Immature natural killer cell (primary cell): ENCODE measurements around the gene DCUN1D2. TPM values are rescaled to one million over a fixed set of nuclear protein-coding genes. Genes with fewer than 3 reads are reported as not detected.
"Not testable (repeated sequence)": the region's sequence is repeated elsewhere in the genome, so short reads cannot be mapped to it uniquely, and the experiment has no call there.

ENCODE experiments used
- DNase-seq, 3 donors: peaks; one replicate each; pipeline ENCODE4 v3.0.0; 2022; ENCODE audit warnings: mixed read lengths in 1 of 3
- H3K27ac Mint-ChIP-seq, 6 donors: one replicate each; pipeline ENCODE4 v1.8.0; 2020; ENCODE audit warnings: mixed read lengths in 6 of 6, mild to moderate bottlenecking in 5 of 6, inconsistent platforms in 4 of 6, moderate library complexity in 3 of 6
- H3K27me3 Mint-ChIP-seq, 3 donors: one replicate each; pipeline ENCODE4 v1.8.0; 2020 to 2021; ENCODE audit warnings: low read depth in 3 of 3, mild to moderate bottlenecking in 3 of 3, mixed read lengths in 3 of 3, moderate library complexity in 3 of 3, inconsistent platforms in 1 of 3
- H3K36me3 Mint-ChIP-seq, 3 donors: one replicate each; pipeline ENCODE4 v1.8.0; 2020; ENCODE audit warnings: mixed read lengths in 3 of 3, inconsistent platforms in 2 of 3, mild to moderate bottlenecking in 2 of 3
- H3K4me1 Mint-ChIP-seq, 2 donors: one replicate each; pipeline ENCODE4 v1.8.0; 2020; ENCODE audit warnings: inconsistent platforms in 2 of 2, mild to moderate bottlenecking in 2 of 2, mixed read lengths in 2 of 2, moderate library complexity in 1 of 2
- H3K4me3 Mint-ChIP-seq, 5 donors: one replicate each; pipeline ENCODE4 v1.8.0; 2020; ENCODE audit warnings: mild to moderate bottlenecking in 5 of 5, mixed read lengths in 5 of 5, inconsistent platforms in 3 of 5, moderate library complexity in 3 of 5
- H3K9me3 Mint-ChIP-seq, 6 donors: one replicate each; pipeline ENCODE4 v1.8.0; 2020; ENCODE audit warnings: mild to moderate bottlenecking in 6 of 6, mixed read lengths in 6 of 6, inconsistent platforms in 4 of 6, moderate library complexity in 3 of 6
- polyA plus RNA-seq, 3 donors: library from polyadenylated mRNA; unstranded; fragments of 300-500 nt; fragmentation: Illumina TruSeq; gene quantifications; one replicate each; pipeline ENCODE4 v1.2.3, GENCODE V29; 2021

DCUN1D2 gene
- polyA plus RNA-seq, 3 donors from 2014 or later = 7.4 to 23.0 (median 7.6) TPM

DNA sequence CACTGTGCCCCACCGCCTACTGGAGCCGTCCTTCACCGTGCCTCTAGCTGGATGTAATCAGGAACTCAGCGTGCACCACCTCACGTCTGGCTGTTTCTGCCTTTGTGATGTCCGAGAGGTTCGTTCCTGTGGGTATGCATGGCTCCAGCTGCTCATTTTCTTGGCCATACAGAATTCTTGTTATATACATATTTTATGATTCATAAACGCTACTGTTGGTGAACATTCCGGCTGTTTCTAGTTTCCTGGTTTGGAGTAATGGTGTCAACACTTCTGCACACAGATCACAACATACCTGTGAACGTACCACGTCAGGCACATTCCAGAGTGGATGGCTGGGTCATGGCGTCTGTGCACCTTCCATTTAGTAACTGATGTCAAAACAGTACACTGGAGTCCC lies 14.6 kb downstream of the DCUN1D2 start:
- Mint-ChIP-seq H3K4me3 (no peak overlapping the region), H3K27ac (no peak overlapping the region), H3K9me3 (no peaks in the 10 kb centered on the region), H3K4me1 (peaks cover 0 to 10% of the 10 kb centered on the region in 2 donors), H3K36me3 (peaks cover 31 to 45% (median 43%) of the 10 kb centered on the region in 3 donors), H3K27me3 (peaks cover 0 to 4% (median 0%) of the 10 kb centered on the region in 3 donors)
- no peak for DNase-seq

DNA sequence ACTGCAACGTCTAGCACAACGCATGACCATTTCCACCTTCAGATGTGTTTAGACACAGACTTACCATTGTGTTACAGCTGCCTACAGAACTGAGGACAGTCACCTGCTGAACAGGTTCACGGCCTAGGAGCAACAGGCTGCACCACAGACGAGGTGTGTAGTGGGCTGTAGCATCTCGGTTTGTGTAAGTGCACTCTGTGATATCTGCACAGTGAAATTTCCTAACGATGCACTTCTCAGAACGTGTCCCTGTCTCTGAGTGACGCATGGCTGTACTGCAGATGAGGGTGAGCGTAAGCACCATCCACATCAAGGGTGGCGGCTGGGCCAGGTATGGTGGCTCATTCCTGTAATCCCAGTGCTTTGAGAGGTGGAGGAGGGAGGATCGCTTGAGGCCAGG lies 15.2 kb downstream of the DCUN1D2 start:
- no peak overlapping the region for H3K4me3 Mint-ChIP-seq
- no peak overlapping the region for H3K27ac Mint-ChIP-seq
- H3K36me3 Mint-ChIP-seq = peaks cover 31 to 49% (median 43%) of the 10 kb centered on the region in 3 donors
- H3K27me3 Mint-ChIP-seq = peaks cover 0 to 4% (median 0%) of the 10 kb centered on the region in 3 donors
- H3K9me3 Mint-ChIP-seq = no peaks in the 10 kb centered on the region
- DNase-seq = no peak
- peaks cover 0 to 10% of the 10 kb centered on the region in 2 donors for H3K4me1 Mint-ChIP-seq

DNA sequence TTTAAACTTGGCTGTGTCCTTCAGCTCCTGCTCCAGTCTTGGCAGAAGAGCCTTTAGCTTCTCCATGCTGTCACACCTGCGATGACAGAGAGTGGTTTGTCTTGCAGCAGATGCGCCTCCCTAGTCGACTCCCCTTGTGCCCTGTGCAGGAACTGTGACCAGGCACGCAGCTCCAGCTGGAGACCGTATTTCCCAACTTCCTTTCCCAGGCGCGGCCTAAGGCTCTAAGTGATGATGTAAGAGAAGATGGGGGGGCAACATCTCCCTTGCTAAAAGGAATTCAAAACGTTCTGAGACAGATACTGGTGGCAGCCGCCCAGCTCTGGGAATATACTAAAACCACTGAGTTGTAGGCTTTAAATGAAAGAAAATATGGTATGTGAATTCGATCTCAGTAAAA lies 16.3 kb downstream of the DCUN1D2 start:
- Mint-ChIP-seq H3K27me3 (peaks cover 0 to 4% (median 0%) of the 10 kb centered on the region in 3 donors), H3K36me3 (peaks cover 30 to 48% (median 38%) of the 10 kb centered on the region in 3 donors), H3K4me1 (peaks cover 0 to 10% of the 10 kb centered on the region in 2 donors), H3K4me3 (no peak overlapping the region), H3K9me3 (no peaks in the 10 kb centered on the region), H3K27ac (no peak overlapping the region)
- DNase-seq = no peak

DNA sequence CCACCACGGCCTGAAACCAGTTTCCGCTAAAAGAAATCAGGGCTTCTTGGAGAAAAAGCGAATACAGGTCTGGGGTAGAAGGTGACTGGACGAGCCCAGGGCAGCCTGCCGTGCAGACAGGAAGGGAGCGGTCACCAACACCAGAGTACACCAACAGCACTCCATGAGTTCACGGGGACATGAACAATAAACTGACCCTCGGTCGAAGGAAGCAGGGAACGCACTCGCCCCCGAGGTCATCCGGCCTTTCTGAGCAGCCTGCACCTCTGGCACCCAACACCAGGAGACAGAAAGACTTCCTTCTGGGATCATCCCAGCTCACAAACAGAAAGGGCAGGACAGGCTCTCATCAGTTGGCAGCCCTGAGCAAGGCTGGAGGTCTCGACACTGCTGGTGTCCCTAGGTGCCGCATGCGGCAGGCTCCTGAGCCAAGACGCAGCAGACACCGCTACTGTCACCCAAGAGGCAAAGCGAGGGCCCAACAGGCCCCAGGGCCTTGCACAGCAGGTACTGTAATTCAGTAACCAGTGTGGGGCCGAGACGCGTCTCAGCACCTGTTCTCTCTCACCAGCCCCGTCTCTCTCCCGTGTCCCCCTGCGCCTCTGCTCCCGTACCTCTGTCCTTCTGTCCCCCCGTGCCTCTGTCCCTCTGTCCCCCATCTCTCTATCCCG lies 18.0 kb downstream of the DCUN1D2 start:
- Mint-ChIP-seq H3K4me3 (no peak overlapping the region), H3K27ac (peak overlapping the region in 1 of 6 donors; percentile 17), H3K9me3 (no peaks in the 10 kb centered on the region), H3K36me3 (peaks cover 24 to 48% (median 27%) of the 10 kb centered on the region in 3 donors), H3K4me1 (peaks cover 0 to 10% of the 10 kb centered on the region in 2 donors), H3K27me3 (peaks cover 0 to 4% (median 0%) of the 10 kb centered on the region in 3 donors)
- DNase-seq = no peak

DNA sequence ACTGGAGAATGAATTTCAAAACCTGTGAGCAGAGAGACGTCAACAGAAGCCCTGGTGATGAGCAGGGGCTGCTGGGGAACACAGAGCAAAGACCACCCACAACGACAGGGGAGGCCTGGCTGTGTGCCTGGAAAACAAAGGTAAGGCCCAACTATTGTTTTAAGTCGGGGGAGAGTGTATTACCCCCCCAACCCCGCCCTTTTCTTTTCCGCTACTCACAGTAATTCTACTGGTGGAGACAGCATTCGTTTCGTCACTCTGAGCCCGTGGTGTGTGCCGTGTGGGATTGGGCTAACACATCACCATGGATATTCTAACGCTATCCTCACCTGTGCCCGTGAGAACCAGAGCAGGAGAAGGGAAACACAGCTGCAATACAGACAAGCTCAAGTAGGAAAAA lies 18.7 kb downstream of the DCUN1D2 start:
- H3K27me3 Mint-ChIP-seq = peaks cover 0 to 4% (median 0%) of the 10 kb centered on the region in 3 donors
- peaks cover 2 to 10% of the 10 kb centered on the region in 2 donors for H3K4me1 Mint-ChIP-seq
- peaks cover 17 to 43% (median 22%) of the 10 kb centered on the region in 3 donors for H3K36me3 Mint-ChIP-seq
- DNase-seq = no peak
- H3K9me3 Mint-ChIP-seq = no peaks in the 10 kb centered on the region
- no peak overlapping the region for H3K4me3 Mint-ChIP-seq
- H3K27ac Mint-ChIP-seq = no peak overlapping the region

DNA sequence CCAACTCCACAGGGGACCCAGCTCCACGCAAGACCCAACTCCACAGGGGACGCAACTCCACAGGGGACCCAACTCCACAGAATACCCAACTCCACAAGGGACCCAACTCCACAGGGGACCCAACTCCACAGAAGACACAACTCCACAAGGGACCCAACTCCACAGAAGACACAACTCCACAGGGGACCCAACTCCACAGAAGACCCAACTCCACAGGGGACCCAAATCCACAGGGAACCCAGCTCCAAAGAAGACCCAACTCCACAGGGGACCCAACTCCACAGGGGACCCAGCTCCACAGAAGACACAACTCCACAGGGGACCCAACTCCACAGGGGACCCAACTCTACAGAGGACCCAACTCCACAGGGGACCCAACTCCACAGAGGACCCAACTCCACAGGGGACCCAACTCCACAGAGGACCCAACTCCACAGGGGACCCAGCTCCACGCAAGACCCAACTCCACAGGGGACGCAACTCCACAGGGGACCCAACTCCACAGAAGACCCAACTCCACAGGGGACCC lies 19.8 kb downstream of the DCUN1D2 start:
- not testable (repeated sequence) for H3K27ac Mint-ChIP-seq, H3K27me3 Mint-ChIP-seq, H3K4me3 Mint-ChIP-seq, H3K9me3 Mint-ChIP-seq, DNase-seq
- Mint-ChIP-seq H3K4me1 (peaks cover 2 to 15% of the 10 kb centered on the region in 2 donors), H3K36me3 (peaks cover 13 to 32% (median 14%) of the 10 kb centered on the region in 3 donors)

DNA sequence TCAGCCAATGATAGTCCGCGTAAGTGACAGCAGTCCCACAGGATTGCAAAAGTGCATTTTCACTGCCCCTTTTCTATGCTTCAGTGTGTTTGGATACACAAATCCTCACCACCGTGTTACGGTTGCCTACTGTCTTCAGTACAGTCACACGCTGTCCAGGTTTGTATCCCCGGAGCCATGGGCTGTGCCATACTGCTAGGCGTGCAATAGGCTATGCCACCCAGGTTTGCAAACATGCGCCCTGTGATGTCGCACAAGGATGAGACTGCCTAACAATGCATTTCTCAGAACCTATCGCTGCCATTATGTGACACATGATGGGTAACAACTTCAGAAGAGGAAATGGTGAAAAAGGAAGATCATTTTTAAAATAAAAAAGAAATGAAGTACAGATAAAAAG lies 20.4 kb downstream of the DCUN1D2 start:
- no peaks in the 10 kb centered on the region for H3K9me3 Mint-ChIP-seq
- peaks cover 10 to 32% (median 13%) of the 10 kb centered on the region in 3 donors for H3K36me3 Mint-ChIP-seq
- no peak overlapping the region for H3K4me3 Mint-ChIP-seq
- H3K27ac Mint-ChIP-seq = peak overlapping the region in 1 of 6 donors; percentile 50
- H3K4me1 Mint-ChIP-seq = peaks cover 8 to 21% of the 10 kb centered on the region in 2 donors
- peaks cover 0 to 4% (median 0%) of the 10 kb centered on the region in 3 donors for H3K27me3 Mint-ChIP-seq
- DNase-seq = no peak

DNA sequence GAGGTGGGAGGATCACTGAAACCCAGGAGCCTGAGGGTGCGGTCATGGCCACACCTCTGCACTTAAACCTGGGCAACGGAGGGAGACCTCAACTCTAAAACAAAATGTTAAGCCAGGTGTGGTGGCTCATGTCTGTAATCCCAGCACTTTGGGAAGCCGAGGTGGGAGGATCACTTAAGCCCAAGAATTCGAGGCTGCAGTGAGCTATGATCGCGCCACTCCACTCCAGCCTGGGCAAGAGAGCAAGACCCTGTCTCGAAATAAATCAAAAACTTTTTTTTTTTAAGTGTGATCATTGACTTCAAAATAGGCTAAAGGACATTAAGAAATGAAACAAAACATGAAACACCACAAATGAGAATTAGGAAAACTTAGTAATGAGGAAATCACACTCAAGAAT lies 20.9 kb downstream of the DCUN1D2 start:
- H3K4me1 Mint-ChIP-seq = peaks cover 9 to 24% of the 10 kb centered on the region in 2 donors
- H3K36me3 Mint-ChIP-seq = peaks cover 6 to 28% (median 8%) of the 10 kb centered on the region in 3 donors
- H3K4me3 Mint-ChIP-seq = no peak overlapping the region
- peaks cover 0 to 4% (median 0%) of the 10 kb centered on the region in 3 donors for H3K27me3 Mint-ChIP-seq
- DNase-seq = no peak
- no peak overlapping the region for H3K27ac Mint-ChIP-seq
- H3K9me3 Mint-ChIP-seq = no peaks in the 10 kb centered on the region

DNA sequence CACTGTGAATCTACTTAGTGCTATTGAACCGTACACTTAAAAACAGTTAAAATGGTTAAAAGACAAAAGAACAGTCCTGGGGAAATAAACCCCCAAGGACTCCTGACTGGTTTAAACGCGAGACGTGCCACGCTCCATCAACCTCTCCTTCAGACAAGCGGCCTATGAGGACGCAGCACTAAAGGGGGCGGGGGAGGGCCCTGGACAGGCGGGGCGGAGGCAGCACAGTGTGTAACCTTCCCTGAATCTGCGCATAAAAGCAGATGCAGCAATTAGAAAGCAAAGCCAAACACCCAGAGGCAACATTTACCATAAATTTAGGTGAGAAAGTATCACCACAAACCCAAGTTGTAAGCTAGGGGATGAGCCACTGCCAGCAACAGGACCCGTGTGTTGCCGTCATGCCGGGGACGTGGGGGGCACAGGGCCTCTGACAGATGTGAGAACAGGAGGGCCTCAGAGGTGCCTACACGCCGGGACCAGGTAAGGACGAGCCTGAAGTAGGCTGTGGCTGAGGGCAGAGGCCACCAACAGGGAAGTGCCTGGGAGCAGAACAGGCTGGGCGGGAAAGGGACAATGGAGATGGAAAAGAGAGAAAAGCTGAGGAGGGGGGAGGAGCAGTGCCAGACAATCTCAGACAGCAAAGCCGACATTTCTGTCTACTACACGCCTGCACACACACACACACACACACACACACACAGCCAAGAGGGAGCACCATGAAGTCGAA lies 21.9 kb downstream of the DCUN1D2 start:
- Mint-ChIP-seq H3K36me3 (peaks cover 6 to 23% (median 8%) of the 10 kb centered on the region in 3 donors), H3K4me1 (peaks cover 13 to 24% of the 10 kb centered on the region in 2 donors), H3K9me3 (no peaks in the 10 kb centered on the region), H3K27me3 (no peaks in the 10 kb centered on the region), H3K27ac (no peak overlapping the region), H3K4me3 (no peak overlapping the region)
- DNase-seq = no peak

DNA sequence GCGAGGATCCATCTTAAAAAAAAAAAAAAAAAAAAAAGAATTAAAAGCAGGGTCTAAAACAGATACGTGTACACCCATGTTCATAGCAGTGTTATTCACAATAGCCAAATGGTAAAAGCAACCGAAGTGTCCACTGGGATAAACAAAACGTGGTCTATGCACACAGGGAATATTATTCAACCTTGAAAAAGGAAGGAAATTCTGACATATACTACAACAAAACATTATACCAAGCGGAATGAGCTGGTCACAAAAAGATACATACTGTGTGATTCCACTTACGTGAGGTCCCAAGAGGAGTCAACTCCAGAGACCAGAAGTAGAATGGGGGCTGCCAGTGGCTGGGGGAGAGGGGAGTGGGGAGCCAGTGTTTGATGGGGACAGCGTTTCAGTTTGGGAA lies 22.5 kb downstream of the DCUN1D2 start:
- DNase-seq = no peak
- H3K27me3 Mint-ChIP-seq = no peaks in the 10 kb centered on the region
- H3K9me3 Mint-ChIP-seq = no peaks in the 10 kb centered on the region
- peaks cover 13 to 24% of the 10 kb centered on the region in 2 donors for H3K4me1 Mint-ChIP-seq
- H3K27ac Mint-ChIP-seq = no peak overlapping the region
- H3K4me3 Mint-ChIP-seq = no peak overlapping the region
- H3K36me3 Mint-ChIP-seq = peaks cover 6 to 23% (median 8%) of the 10 kb centered on the region in 3 donors

DNA sequence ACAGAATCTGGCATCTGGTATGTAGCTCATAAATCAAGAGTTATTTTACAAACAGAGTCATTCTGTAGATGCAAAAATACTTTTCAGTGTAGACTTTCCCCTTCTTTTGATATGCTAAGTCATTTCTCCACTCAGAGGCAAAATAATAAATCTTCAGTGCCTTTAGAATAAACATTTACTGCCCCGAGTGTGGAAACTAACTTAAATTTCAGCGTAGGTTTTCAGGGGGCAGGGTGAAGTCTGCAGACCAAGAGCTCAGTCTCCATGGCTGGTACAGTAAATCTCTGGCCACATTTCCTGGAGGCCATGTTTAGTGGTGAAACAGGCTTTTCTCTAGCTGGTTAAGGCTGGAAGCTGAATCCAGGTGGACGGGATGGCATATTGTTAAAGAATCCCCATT lies 24.1 kb downstream of the DCUN1D2 start:
- no peaks in the 10 kb centered on the region for H3K9me3 Mint-ChIP-seq
- no peaks in the 10 kb centered on the region for H3K27me3 Mint-ChIP-seq
- H3K27ac Mint-ChIP-seq = peak overlapping the region in 3 of 6 donors; percentile 7 to 64 (median 60)
- H3K36me3 Mint-ChIP-seq = peaks cover 2 to 23% (median 4%) of the 10 kb centered on the region in 3 donors
- H3K4me3 Mint-ChIP-seq = no peak overlapping the region
- H3K4me1 Mint-ChIP-seq = peaks cover 13 to 19% of the 10 kb centered on the region in 2 donors
- DNase-seq = no peak

DNA sequence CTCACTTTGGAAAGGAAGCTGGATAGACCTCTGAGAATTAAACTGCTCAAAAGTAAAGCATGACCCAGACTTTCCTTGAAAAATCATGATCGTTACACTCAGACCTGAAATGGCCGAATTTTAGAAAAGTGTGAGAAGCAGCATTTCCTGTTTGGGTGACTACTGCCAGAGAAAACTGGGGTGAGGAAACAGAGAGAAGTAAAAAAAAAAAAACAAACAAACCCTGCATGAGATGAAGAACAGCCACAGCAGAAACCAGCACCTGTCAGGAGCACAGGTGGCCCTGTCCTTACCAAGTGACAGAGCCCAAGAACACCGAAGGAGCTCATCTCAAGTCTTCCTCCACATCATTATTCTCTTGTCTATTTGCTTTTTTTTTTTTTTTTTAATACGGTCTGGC lies 25.2 kb downstream of the DCUN1D2 start:
- peak overlapping the region; percentile 43 to 89 (median 76) for H3K27ac Mint-ChIP-seq
- no peaks in the 10 kb centered on the region for H3K9me3 Mint-ChIP-seq
- peaks cover 0 to 23% (median 4%) of the 10 kb centered on the region in 3 donors for H3K36me3 Mint-ChIP-seq
- peaks cover 13 to 14% of the 10 kb centered on the region in 2 donors for H3K4me1 Mint-ChIP-seq
- H3K4me3 Mint-ChIP-seq = peak overlapping the region; percentile 34 to 81 (median 52)
- H3K27me3 Mint-ChIP-seq = no peaks in the 10 kb centered on the region
- peak in 1 of 3 donors; percentile 14 for DNase-seq

DNA sequence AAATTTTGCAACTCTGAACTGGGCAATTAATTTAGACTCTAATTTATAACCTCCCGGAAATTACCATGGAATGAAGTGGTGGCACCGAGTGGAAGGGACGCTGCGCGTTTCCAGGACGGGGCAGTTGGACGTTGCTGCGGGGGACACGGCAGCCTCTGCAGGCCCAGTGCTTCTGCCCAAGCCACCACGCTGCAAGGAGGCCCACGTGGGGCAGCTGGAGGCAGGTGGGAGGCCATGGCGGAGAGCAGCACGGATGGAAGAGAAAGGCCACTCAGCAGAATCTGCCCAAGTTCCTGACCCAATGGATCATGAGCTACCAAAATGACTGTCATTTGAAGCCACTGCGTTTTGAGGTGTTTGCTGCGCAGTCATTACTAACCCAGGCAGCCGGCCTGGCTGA lies 26.0 kb downstream of the DCUN1D2 start:
- Mint-ChIP-seq H3K4me1 (peaks cover 13 to 14% of the 10 kb centered on the region in 2 donors), H3K9me3 (no peaks in the 10 kb centered on the region), H3K27me3 (no peaks in the 10 kb centered on the region)

More for the DNA sequence above, 26.0 kb downstream of the DCUN1D2 start:
- peaks cover 6 to 26% (median 9%) of the 10 kb centered on the region in 3 donors for H3K36me3 Mint-ChIP-seq
- no peak overlapping the region for H3K4me3 Mint-ChIP-seq
- H3K27ac Mint-ChIP-seq = peak overlapping the region in 3 of 6 donors; percentile 12 to 28 (median 12)
- DNase-seq = no peak
